WTC11 (cell line): ENCODE results near the gene SH3TC1. TPM values are rescaled to one million over a fixed set of nuclear protein-coding genes. Genes with fewer than 3 reads are reported as not detected.

Source experiments
- ATAC-seq: fragments of 200-7000 bp; cut with Tn5 transposase; 2 replicates; pipeline ENCODE4 v1.10.0; 2021; ENCODE audit warnings: mild to moderate bottlenecking, moderate library complexity
- CTCF ChIA-PET: fragments of 300-600 bp; sonication (Branson Sonifier 250); formaldehyde crosslinking; loops from one replicate; lab custom pipeline; 2021; ENCODE audit warnings: antibody characterized with exemption; lab: Charles Lee
- POLR2A ChIA-PET: fragments of 350-600 bp; sonication (Branson Sonifier 250); formaldehyde crosslinking; loops from one replicate; lab custom pipeline; 2021; ENCODE audit warnings: antibody characterized with exemption; lab: Charles Lee
- DNase-seq: peaks from one replicate; pipeline ENCODE4 v3.0.0; 2021; ENCODE audit warnings: low spot score
- H3K27ac Mint-ChIP-seq: 2 replicates; pipeline ENCODE4 v1.8.0; 2021; ENCODE audit warnings: mixed read lengths
- H3K27me3 Mint-ChIP-seq: 2 replicates; pipeline ENCODE4 v1.8.0; 2021; ENCODE audit warnings: low read depth, mild to moderate bottlenecking, moderate library complexity, mixed read lengths
- H3K36me3 Mint-ChIP-seq: 2 replicates; pipeline ENCODE4 v1.8.0; 2021; ENCODE audit warnings: mixed read lengths
- H3K4me1 Mint-ChIP-seq: 2 replicates; pipeline ENCODE4 v1.8.0; 2022; ENCODE audit warnings: mixed read lengths
- H3K4me3 Mint-ChIP-seq: 2 replicates; pipeline ENCODE4 v1.8.0; 2021; ENCODE audit warnings: mild to moderate bottlenecking, moderate library complexity, mixed read lengths
- H3K9me3 Mint-ChIP-seq: 2 replicates; pipeline ENCODE4 v1.8.0; 2021; ENCODE audit warnings: mixed read lengths
- ATF1 ChIP-seq: sonication (generic); formaldehyde crosslinking; IDR thresholded peaks from 2 replicates; pipeline ENCODE4 v1.8.1; 2023; ENCODE audit warnings: mild to moderate bottlenecking, moderate library complexity, missing genetic modification reagents
- CREM ChIP-seq: sonication (generic); formaldehyde crosslinking; IDR thresholded peaks from 2 replicates; pipeline ENCODE4 v1.8.1; 2022; ENCODE audit warnings: mild to moderate bottlenecking, missing genetic modification reagents, moderate library complexity
- EMX1 ChIP-seq: fragments of 250-450 bp; sonication (Bioruptor Pico); IDR thresholded peaks from 2 replicates; pipeline ENCODE4 v1.8.0; 2021; ENCODE audit warnings: mild to moderate bottlenecking
- MXD4 ChIP-seq: fragments of 250-450 bp; sonication (Bioruptor Pico); IDR thresholded peaks from 2 replicates; pipeline ENCODE4 v1.8.0; 2021; ENCODE audit warnings: mild to moderate bottlenecking, moderate library complexity, borderline replicate concordance
- NFATC4 ChIP-seq: fragments of 250-450 bp; sonication (Bioruptor Pico); IDR thresholded peaks from 2 replicates; pipeline ENCODE4 v1.9.0; 2021; ENCODE audit warnings: mild to moderate bottlenecking
- PRDM15 ChIP-seq: sonication (generic); formaldehyde crosslinking; IDR thresholded peaks from 2 replicates; pipeline ENCODE4 v1.8.0; 2022; ENCODE audit warnings: missing genetic modification reagents
- SOX15 ChIP-seq: fragments of 250-450 bp; sonication (Bioruptor Pico); IDR thresholded peaks from 2 replicates; pipeline ENCODE4 v1.9.0; 2021; ENCODE audit warnings: mild to moderate bottlenecking
- TCF7 ChIP-seq: sonication (generic); formaldehyde crosslinking; IDR thresholded peaks from 2 replicates; pipeline ENCODE4 v1.8.0; 2022; ENCODE audit warnings: mild to moderate bottlenecking, low read depth, missing genetic modification reagents, moderate library complexity
- USF1 ChIP-seq: sonication (generic); formaldehyde crosslinking; IDR thresholded peaks from 2 replicates; pipeline ENCODE4 v1.8.0; 2022; ENCODE audit warnings: mild to moderate bottlenecking, missing genetic modification reagents
- ZMAT4 ChIP-seq: fragments of 250-450 bp; sonication (Bioruptor Pico); IDR thresholded peaks from 2 replicates; pipeline ENCODE4 v1.9.0; 2021; ENCODE audit warnings: mild to moderate bottlenecking
- ZNF263 ChIP-seq: sonication (generic); formaldehyde crosslinking; IDR thresholded peaks from 2 replicates; pipeline ENCODE4 v1.8.1; 2022; ENCODE audit warnings: low read depth, mild to moderate bottlenecking, moderate library complexity, missing genetic modification reagents
- ZNF317 ChIP-seq: sonication (generic); formaldehyde crosslinking; IDR thresholded peaks from 2 replicates; pipeline ENCODE4 v1.8.1; 2023; ENCODE audit warnings: low read depth, mild to moderate bottlenecking, moderate library complexity, missing genetic modification reagents, borderline replicate concordance
- total RNA-seq: library from RNA; stranded (reverse); gene quantifications from 3 replicates; pipeline ENCODE4 v1.2.3, GENCODE V29; 2021
- TF ChIP-seq, protein P1 (sequence below): sonication (generic); formaldehyde crosslinking; IDR thresholded peaks from 2 replicates; pipeline ENCODE4 v1.8.1; 2023; ENCODE audit warnings: mild to moderate bottlenecking, missing genetic modification reagents, moderate library complexity
- TF ChIP-seq, protein P2 (sequence below): sonication (generic); formaldehyde crosslinking; IDR thresholded peaks from 2 replicates; pipeline ENCODE4 v1.8.1; 2023; ENCODE audit warnings: mild to moderate bottlenecking, missing genetic modification reagents, moderate library complexity
- TF ChIP-seq, protein P3 (sequence below): fragments of 200-600 bp; IDR thresholded peaks from 2 replicates; pipeline ENCODE4 v1.8.0; 2022; ENCODE audit warnings: antibody characterized with exemption
- TF ChIP-seq, protein P4 (sequence below): fragments of 250-450 bp; sonication (Bioruptor Pico); IDR thresholded peaks from 2 replicates; pipeline ENCODE4 v1.9.0; 2021; ENCODE audit warnings: mild to moderate bottlenecking, borderline replicate concordance

SH3TC1 gene
- total RNA-seq, 1 experiment from 2014 or later = 0.42 TPM

GRCh38 chr4:8272472-8273428, 73.7 kb downstream of the SH3TC1 start:
- Mint-ChIP-seq H3K27ac (no peak overlapping the region), H3K4me1 (peaks cover 3% of the 10 kb centered on the region; the same call in 1 of the 2 replicates), H3K36me3 (no peaks in the 10 kb centered on the region), H3K4me3 (no peak overlapping the region), H3K27me3 (peaks cover 31% of the 10 kb centered on the region), H3K9me3 (no peaks in the 10 kb centered on the region)
- ChIA-PET POLR2A (no interaction called here), CTCF (interaction anchor here (0.6 to 0.8 kb wide), 2 partner anchors 8 to 34 kb away, joined by 3 read pairs; no protein-coding TSS in a partner anchor)
- TF ChIP-seq ZNF317 (CRISPR knock-in tag) (no peak), TCF7 (CRISPR knock-in tag) (no peak)
- TF ChIP-seq, protein P1, sequence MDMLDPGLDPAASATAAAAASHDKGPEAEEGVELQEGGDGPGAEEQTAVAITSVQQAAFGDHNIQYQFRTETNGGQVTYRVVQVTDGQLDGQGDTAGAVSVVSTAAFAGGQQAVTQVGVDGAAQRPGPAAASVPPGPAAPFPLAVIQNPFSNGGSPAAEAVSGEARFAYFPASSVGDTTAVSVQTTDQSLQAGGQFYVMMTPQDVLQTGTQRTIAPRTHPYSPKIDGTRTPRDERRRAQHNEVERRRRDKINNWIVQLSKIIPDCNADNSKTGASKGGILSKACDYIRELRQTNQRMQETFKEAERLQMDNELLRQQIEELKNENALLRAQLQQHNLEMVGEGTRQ (CRISPR knock-in tag) = peak; percentile 43; the same call in 1 of the 2 replicates
- ATAC-seq (no peak), DNase-seq (no peak)

DNA sequence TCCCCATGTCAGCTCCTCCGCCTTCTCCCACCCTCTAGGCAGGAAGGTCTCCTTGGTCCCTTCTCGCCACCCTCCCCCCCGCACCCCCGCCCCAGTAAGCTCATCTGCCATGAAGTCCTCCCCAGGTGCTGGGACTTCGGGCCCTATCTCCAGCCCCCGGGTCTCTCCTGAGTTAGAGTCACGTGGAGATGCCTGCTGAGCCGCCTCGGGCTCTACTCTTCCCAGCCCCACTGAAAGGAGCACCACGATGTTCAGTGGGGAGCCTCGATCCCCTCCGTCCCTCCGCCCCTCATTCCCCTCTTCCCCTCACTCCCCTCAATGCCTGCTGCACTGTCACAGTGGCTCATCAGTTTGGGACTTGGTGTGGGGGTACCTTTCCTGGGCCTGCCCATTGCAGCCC, 74.4 kb downstream of the SH3TC1 start:
- DNase-seq = no peak
- peaks cover 30% of the 10 kb centered on the region for H3K27me3 Mint-ChIP-seq
- no peak for ATAC-seq
- no peak for TF ChIP-seq ZMAT4 (CRISPR knock-in tag)
- TF ChIP-seq, protein P2, sequence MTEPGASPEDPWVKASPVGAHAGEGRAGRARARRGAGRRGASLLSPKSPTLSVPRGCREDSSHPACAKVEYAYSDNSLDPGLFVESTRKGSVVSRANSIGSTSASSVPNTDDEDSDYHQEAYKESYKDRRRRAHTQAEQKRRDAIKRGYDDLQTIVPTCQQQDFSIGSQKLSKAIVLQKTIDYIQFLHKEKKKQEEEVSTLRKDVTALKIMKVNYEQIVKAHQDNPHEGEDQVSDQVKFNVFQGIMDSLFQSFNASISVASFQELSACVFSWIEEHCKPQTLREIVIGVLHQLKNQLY = no peak
- TF ChIP-seq ZNF263 (CRISPR knock-in tag) = no peak
- H3K27ac Mint-ChIP-seq = no peak overlapping the region
- CTCF ChIA-PET = interaction anchor here (0.6 kb wide), 1 partner anchor 35 kb away, joined by 3 read pairs; no protein-coding TSS in a partner anchor
- POLR2A ChIA-PET = interaction anchor here (0.6 kb wide), 1 partner anchor 135 kb away, joined by 3 read pairs; no protein-coding TSS in a partner anchor
- H3K9me3 Mint-ChIP-seq = no peaks in the 10 kb centered on the region
- no peaks in the 10 kb centered on the region for H3K36me3 Mint-ChIP-seq
- no peak overlapping the region for H3K4me3 Mint-ChIP-seq
- peaks cover 3% of the 10 kb centered on the region; the same call in 1 of the 2 replicates for H3K4me1 Mint-ChIP-seq

GRCh38 chr4:8274066-8274652, 75.1 kb downstream of the SH3TC1 start:
- DNase-seq (no peak), ATAC-seq (no peak)
- peaks cover 1% of the 10 kb centered on the region; the same call in 1 of the 2 replicates for H3K4me1 Mint-ChIP-seq
- no peaks in the 10 kb centered on the region for H3K9me3 Mint-ChIP-seq
- peak overlapping the region; percentile 33; the same call in 1 of the 2 replicates for H3K27ac Mint-ChIP-seq
- H3K27me3 Mint-ChIP-seq = peaks cover 23% of the 10 kb centered on the region
- CTCF ChIA-PET = no interaction called here
- POLR2A ChIA-PET = no interaction called here
- no peaks in the 10 kb centered on the region for H3K36me3 Mint-ChIP-seq
- no peak overlapping the region for H3K4me3 Mint-ChIP-seq
- TF ChIP-seq MXD4 (CRISPR knock-in tag) = no peak
- TF ChIP-seq, protein P3, sequence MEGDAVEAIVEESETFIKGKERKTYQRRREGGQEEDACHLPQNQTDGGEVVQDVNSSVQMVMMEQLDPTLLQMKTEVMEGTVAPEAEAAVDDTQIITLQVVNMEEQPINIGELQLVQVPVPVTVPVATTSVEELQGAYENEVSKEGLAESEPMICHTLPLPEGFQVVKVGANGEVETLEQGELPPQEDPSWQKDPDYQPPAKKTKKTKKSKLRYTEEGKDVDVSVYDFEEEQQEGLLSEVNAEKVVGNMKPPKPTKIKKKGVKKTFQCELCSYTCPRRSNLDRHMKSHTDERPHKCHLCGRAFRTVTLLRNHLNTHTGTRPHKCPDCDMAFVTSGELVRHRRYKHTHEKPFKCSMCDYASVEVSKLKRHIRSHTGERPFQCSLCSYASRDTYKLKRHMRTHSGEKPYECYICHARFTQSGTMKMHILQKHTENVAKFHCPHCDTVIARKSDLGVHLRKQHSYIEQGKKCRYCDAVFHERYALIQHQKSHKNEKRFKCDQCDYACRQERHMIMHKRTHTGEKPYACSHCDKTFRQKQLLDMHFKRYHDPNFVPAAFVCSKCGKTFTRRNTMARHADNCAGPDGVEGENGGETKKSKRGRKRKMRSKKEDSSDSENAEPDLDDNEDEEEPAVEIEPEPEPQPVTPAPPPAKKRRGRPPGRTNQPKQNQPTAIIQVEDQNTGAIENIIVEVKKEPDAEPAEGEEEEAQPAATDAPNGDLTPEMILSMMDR = no peak
- no peak for TF ChIP-seq PRDM15 (CRISPR knock-in tag)
- TF ChIP-seq SOX15 = no peak
- no peak for TF ChIP-seq NFATC4 (CRISPR knock-in tag)
- no peak for TF ChIP-seq CREM (CRISPR knock-in tag)
- TF ChIP-seq EMX1 = no peak
- no peak for TF ChIP-seq ATF1 (CRISPR knock-in tag)
- no peak for TF ChIP-seq USF1 (CRISPR knock-in tag)
- TF ChIP-seq, protein P4, sequence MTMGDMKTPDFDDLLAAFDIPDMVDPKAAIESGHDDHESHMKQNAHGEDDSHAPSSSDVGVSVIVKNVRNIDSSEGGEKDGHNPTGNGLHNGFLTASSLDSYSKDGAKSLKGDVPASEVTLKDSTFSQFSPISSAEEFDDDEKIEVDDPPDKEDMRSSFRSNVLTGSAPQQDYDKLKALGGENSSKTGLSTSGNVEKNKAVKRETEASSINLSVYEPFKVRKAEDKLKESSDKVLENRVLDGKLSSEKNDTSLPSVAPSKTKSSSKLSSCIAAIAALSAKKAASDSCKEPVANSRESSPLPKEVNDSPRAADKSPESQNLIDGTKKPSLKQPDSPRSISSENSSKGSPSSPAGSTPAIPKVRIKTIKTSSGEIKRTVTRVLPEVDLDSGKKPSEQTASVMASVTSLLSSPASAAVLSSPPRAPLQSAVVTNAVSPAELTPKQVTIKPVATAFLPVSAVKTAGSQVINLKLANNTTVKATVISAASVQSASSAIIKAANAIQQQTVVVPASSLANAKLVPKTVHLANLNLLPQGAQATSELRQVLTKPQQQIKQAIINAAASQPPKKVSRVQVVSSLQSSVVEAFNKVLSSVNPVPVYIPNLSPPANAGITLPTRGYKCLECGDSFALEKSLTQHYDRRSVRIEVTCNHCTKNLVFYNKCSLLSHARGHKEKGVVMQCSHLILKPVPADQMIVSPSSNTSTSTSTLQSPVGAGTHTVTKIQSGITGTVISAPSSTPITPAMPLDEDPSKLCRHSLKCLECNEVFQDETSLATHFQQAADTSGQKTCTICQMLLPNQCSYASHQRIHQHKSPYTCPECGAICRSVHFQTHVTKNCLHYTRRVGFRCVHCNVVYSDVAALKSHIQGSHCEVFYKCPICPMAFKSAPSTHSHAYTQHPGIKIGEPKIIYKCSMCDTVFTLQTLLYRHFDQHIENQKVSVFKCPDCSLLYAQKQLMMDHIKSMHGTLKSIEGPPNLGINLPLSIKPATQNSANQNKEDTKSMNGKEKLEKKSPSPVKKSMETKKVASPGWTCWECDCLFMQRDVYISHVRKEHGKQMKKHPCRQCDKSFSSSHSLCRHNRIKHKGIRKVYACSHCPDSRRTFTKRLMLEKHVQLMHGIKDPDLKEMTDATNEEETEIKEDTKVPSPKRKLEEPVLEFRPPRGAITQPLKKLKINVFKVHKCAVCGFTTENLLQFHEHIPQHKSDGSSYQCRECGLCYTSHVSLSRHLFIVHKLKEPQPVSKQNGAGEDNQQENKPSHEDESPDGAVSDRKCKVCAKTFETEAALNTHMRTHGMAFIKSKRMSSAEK (CRISPR knock-in tag) = no peak
